Measurements from ENCODE around the gene AQP3. TPM values are rescaled to one million over a fixed set of nuclear protein-coding genes. Genes with fewer than 3 reads are reported as not detected.
"Not testable (repeated sequence)": the region's sequence is repeated elsewhere in the genome, so short reads cannot be mapped to it uniquely, and the experiment has no call there.

The AQP3 gene
- polyA plus RNA-seq, 2 of the 4 experiments (the other 2 are of a cell fraction): 6.2 to 18.8 TPM

- Histone ChIP-seq H3K4me3 (no peak overlapping the region), H3K4me1 (peaks cover 34% of the 10 kb centered on the region), H3K27ac (no peak overlapping the region), H3K9me3 (no peaks in the 10 kb centered on the region), H3K4me2 (no peak overlapping the region)
- 90% methylated on average over 7 of the region's 7 CpGs for WGBS (ENCODE audit: missing lambda C conversion rate)
- no peak for TF ChIP-seq RCOR1 (IDR thresholded peaks at IDR 0.05; ENCODE audit: low read depth, low read length)
- POLR2A ChIA-PET: no interaction called here
- CTCF ChIA-PET: interaction anchor here (21.0 to 41.9 kb wide), 3 partner anchors 6 to 55 kb away, joined by 299 to 834 read pairs (median 834); partner anchors contain the start of genes AQP3, AQP7 and NOL6
- no peak for FAIRE-seq
- DNase-seq (ENCODE audit: low read depth in 1 of 2, low spot score in 1 of 2): no peak
- ATAC-seq: no peak
These were observed 8.6 kb upstream of the AQP3 start for GRCh38 chr9:33455945-33456344.

DNA sequence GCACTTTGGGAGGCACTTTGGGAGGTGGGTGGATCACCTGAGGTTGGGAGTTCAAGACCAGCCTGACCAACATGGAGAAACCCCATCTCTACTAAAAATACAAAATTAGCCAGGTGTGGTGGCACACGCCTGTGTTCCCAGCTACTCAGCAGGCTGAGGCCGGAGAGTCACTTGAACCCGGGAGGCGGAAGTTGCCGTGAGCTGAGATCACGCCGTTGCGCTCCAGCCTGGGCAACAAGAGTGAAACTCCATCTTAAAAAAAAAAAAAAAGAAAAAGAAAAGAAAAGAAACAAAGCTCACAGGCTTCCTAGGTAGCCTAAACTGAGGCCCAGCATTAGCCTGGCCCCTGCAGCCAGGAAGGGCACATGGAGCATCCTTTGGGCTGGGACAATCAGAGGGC, 8.1 kb upstream of the AQP3 start:
- WGBS (ENCODE audit: missing lambda C conversion rate): 98% methylated on average over 8 of the region's 8 CpGs
- FAIRE-seq; H3K4me3 ChIP-seq; ATAC-seq; H3K4me2 ChIP-seq; DNase-seq (ENCODE audit: low read depth in 1 of 2, low spot score in 1 of 2); H3K9me3 ChIP-seq; POLR2A ChIA-PET; H3K27ac ChIP-seq: not testable (repeated sequence)
- CTCF ChIA-PET: interaction anchor here (0.6 to 41.9 kb wide), 3 partner anchors 6 to 186 kb away, joined by 4 to 834 read pairs (median 834); partner anchors contain the start of genes AQP3 and NOL6
- H3K4me1 ChIP-seq: peaks cover 34% of the 10 kb centered on the region

DNA sequence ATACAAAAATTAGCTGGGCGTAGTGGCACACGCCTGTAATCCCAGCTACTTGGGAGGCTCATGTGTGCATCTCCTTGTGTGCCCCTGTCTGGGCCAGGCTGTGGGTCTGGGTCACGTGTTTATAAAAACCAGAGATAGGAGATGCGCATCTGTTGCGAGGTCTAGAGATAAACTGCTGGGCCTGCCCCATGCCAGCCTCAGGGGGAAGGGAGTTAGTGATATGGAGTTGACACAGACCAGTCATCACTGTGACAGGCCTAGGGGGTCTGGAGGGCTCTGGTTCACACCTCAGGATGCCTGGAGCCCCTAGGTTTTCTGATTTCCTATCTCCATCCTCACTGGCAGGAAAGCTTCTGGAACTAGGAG, 7.3 kb upstream of the AQP3 start:
- POLR2A ChIA-PET: not testable (repeated sequence)

GRCh38 chr9:33453999-33454660, 6.7 kb upstream of the AQP3 start:
- CTCF ChIA-PET: interaction anchor here (1.0 to 41.9 kb wide), 13 partner anchors 4 to 228 kb away, joined by 3 to 834 read pairs (median 6); partner anchors contain the start of genes AQP3, AQP7 and NOL6
- ATAC-seq (no peak), FAIRE-seq (no peak), DNase-seq (ENCODE audit: low read depth in 1 of 2, low spot score in 1 of 2) (no peak)
- POLR2A ChIA-PET: interaction anchor here (1.3 kb wide), 1 partner anchor 19 kb away, joined by 5 read pairs; the partner anchor contains the start of gene NOL6
- no peak overlapping the region for H3K4me2 ChIP-seq
- 89% methylated on average over 11 of the region's 11 CpGs for WGBS (ENCODE audit: missing lambda C conversion rate)
- no peaks in the 10 kb centered on the region for H3K9me3 ChIP-seq
- H3K4me1 ChIP-seq: peaks cover 33% of the 10 kb centered on the region
- TF ChIP-seq MYC (IDR thresholded peaks at IDR 0.05; ENCODE audit: borderline replicate concordance, low read length): no peak
- TF ChIP-seq KDM1A (IDR thresholded peaks at IDR 0.05; ENCODE audit: low read depth): no peak
- TF ChIP-seq, protein P1, sequence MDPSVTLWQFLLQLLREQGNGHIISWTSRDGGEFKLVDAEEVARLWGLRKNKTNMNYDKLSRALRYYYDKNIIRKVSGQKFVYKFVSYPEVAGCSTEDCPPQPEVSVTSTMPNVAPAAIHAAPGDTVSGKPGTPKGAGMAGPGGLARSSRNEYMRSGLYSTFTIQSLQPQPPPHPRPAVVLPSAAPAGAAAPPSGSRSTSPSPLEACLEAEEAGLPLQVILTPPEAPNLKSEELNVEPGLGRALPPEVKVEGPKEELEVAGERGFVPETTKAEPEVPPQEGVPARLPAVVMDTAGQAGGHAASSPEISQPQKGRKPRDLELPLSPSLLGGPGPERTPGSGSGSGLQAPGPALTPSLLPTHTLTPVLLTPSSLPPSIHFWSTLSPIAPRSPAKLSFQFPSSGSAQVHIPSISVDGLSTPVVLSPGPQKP (IDR thresholded peaks at IDR 0.05; ENCODE audit: low read depth, low read length): no peak
- no peak for TF ChIP-seq JUN (IDR thresholded peaks at IDR 0.05)
- TF ChIP-seq, protein P2, sequence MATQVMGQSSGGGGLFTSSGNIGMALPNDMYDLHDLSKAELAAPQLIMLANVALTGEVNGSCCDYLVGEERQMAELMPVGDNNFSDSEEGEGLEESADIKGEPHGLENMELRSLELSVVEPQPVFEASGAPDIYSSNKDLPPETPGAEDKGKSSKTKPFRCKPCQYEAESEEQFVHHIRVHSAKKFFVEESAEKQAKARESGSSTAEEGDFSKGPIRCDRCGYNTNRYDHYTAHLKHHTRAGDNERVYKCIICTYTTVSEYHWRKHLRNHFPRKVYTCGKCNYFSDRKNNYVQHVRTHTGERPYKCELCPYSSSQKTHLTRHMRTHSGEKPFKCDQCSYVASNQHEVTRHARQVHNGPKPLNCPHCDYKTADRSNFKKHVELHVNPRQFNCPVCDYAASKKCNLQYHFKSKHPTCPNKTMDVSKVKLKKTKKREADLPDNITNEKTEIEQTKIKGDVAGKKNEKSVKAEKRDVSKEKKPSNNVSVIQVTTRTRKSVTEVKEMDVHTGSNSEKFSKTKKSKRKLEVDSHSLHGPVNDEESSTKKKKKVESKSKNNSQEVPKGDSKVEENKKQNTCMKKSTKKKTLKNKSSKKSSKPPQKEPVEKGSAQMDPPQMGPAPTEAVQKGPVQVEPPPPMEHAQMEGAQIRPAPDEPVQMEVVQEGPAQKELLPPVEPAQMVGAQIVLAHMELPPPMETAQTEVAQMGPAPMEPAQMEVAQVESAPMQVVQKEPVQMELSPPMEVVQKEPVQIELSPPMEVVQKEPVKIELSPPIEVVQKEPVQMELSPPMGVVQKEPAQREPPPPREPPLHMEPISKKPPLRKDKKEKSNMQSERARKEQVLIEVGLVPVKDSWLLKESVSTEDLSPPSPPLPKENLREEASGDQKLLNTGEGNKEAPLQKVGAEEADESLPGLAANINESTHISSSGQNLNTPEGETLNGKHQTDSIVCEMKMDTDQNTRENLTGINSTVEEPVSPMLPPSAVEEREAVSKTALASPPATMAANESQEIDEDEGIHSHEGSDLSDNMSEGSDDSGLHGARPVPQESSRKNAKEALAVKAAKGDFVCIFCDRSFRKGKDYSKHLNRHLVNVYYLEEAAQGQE (IDR thresholded peaks at IDR 0.05): no peak
- no peak for TF ChIP-seq CBX8 (IDR thresholded peaks at IDR 0.05)
- TF ChIP-seq SMC3 (IDR thresholded peaks at IDR 0.05): no peak
- no peak for TF ChIP-seq JUNB (IDR thresholded peaks at IDR 0.05)
- TF ChIP-seq ZNF302 (CRISPR knock-in tag; IDR thresholded peaks at IDR 0.05): no peak
- no peak for TF ChIP-seq GATA3 (IDR thresholded peaks at IDR 0.05; ENCODE audit: borderline replicate concordance)
- no peak for TF ChIP-seq USF2 (IDR thresholded peaks at IDR 0.05)
- TF ChIP-seq E2F6 (IDR thresholded peaks at IDR 0.05; ENCODE audit: borderline replicate concordance, low read depth): no peak
- H3K27ac ChIP-seq: peak overlapping the region in 1 of 2 experiments; percentile 83; a peak in 3 of 6 replicates
- no peak overlapping the region for H3K4me3 ChIP-seq

More for the DNA sequence above, 7.3 kb upstream of the AQP3 start:
- H3K27ac ChIP-seq; H3K9me3 ChIP-seq; ATAC-seq; H3K4me3 ChIP-seq; H3K4me2 ChIP-seq; DNase-seq (ENCODE audit: low read depth in 1 of 2, low spot score in 1 of 2); FAIRE-seq: not testable (repeated sequence)
- peaks cover 34% of the 10 kb centered on the region for H3K4me1 ChIP-seq
- 97% methylated on average over 5 of the region's 5 CpGs for WGBS (ENCODE audit: missing lambda C conversion rate)
- CTCF ChIA-PET: interaction anchor here (1.2 to 41.9 kb wide), 5 partner anchors 5 to 168 kb away, joined by 3 to 834 read pairs (median 134); partner anchors contain the start of genes AQP3, AQP7 and NOL6

Measured in A549 (cell line).